Measurements from ENCODE around the gene HS6ST3.
"Not testable (repeated sequence)": the region's sequence is repeated elsewhere in the genome, so short reads cannot be mapped to it uniquely, and the experiment has no call there.

Gene HS6ST3

GRCh38 chr13:96473526-96474180 is 383.7 kb downstream of the HS6ST3 start:
- Mint-ChIP-seq H3K27me3 (no peaks in the 10 kb centered on the region), H3K27ac (no peak overlapping the region), H3K4me3 (no peak overlapping the region), H3K9me3 (peaks cover 12% of the 10 kb centered on the region), H3K36me3 (no peaks in the 10 kb centered on the region), H3K4me1 (no peaks in the 10 kb centered on the region)
- no peak for ATAC-seq

- Mint-ChIP-seq H3K27ac (no peak overlapping the region), H3K27me3 (no peaks in the 10 kb centered on the region), H3K36me3 (no peaks in the 10 kb centered on the region), H3K9me3 (peaks cover 14% of the 10 kb centered on the region), H3K4me3 (no peak overlapping the region), H3K4me1 (no peaks in the 10 kb centered on the region)
- no peak for ATAC-seq
Measured at GRCh38 chr13:96474181-96474557, 384.3 kb downstream of the HS6ST3 start.

- H3K4me1 Mint-ChIP-seq, result no peaks in the 10 kb centered on the region
- no peak overlapping the region for H3K27ac Mint-ChIP-seq
- H3K9me3 Mint-ChIP-seq, result peaks cover 14% of the 10 kb centered on the region
- H3K27me3 Mint-ChIP-seq, result no peaks in the 10 kb centered on the region
- no peak for ATAC-seq
- H3K4me3 Mint-ChIP-seq, result no peak overlapping the region
- no peaks in the 10 kb centered on the region for H3K36me3 Mint-ChIP-seq
Measured at GRCh38 chr13:96475103-96475502, 385.2 kb downstream of the HS6ST3 start.

GRCh38 chr13:96481482-96481881 is 391.6 kb downstream of the HS6ST3 start:
- H3K36me3 Mint-ChIP-seq, result no peaks in the 10 kb centered on the region
- no peak overlapping the region for H3K4me3 Mint-ChIP-seq
- no peak for ATAC-seq
- H3K4me1 Mint-ChIP-seq, result no peaks in the 10 kb centered on the region
- no peaks in the 10 kb centered on the region for H3K27me3 Mint-ChIP-seq
- H3K27ac Mint-ChIP-seq, result no peak overlapping the region
- H3K9me3 Mint-ChIP-seq, result peaks cover 8% of the 10 kb centered on the region

GRCh38 chr13:96490496-96490989 is 400.6 kb downstream of the HS6ST3 start:
- ATAC-seq, result no peak
- no peak overlapping the region for H3K4me3 Mint-ChIP-seq
- H3K36me3 Mint-ChIP-seq, result no peaks in the 10 kb centered on the region
- no peaks in the 10 kb centered on the region for H3K4me1 Mint-ChIP-seq
- H3K9me3 Mint-ChIP-seq, result no peaks in the 10 kb centered on the region
- H3K27ac Mint-ChIP-seq, result no peak overlapping the region
- H3K27me3 Mint-ChIP-seq, result no peaks in the 10 kb centered on the region

GRCh38 chr13:96491103-96491502 is 401.2 kb downstream of the HS6ST3 start:
- no peaks in the 10 kb centered on the region for H3K4me1 Mint-ChIP-seq
- H3K4me3 Mint-ChIP-seq, result no peak overlapping the region
- ATAC-seq, result no peak
- H3K9me3 Mint-ChIP-seq, result no peaks in the 10 kb centered on the region
- no peaks in the 10 kb centered on the region for H3K27me3 Mint-ChIP-seq
- H3K36me3 Mint-ChIP-seq, result no peaks in the 10 kb centered on the region
- no peak overlapping the region for H3K27ac Mint-ChIP-seq

GRCh38 chr13:96492766-96493165 is 402.9 kb downstream of the HS6ST3 start:
- Mint-ChIP-seq H3K27me3 (no peaks in the 10 kb centered on the region), H3K4me3 (no peak overlapping the region)

GRCh38 chr13:96499656-96500055 is 409.7 kb downstream of the HS6ST3 start:
- Mint-ChIP-seq H3K27me3 (no peaks in the 10 kb centered on the region), H3K4me1 (no peaks in the 10 kb centered on the region), H3K9me3 (peaks cover 10% of the 10 kb centered on the region), H3K36me3 (no peaks in the 10 kb centered on the region), H3K27ac (no peak overlapping the region), H3K4me3 (no peak overlapping the region)
- ATAC-seq, result no peak

More at GRCh38 chr13:96492766-96493165, 402.9 kb downstream of the HS6ST3 start:
- Mint-ChIP-seq H3K4me1 (no peaks in the 10 kb centered on the region), H3K36me3 (no peaks in the 10 kb centered on the region), H3K9me3 (no peaks in the 10 kb centered on the region), H3K27ac (no peak overlapping the region)
- no peak for ATAC-seq

- Mint-ChIP-seq H3K27me3 (no peaks in the 10 kb centered on the region), H3K27ac (no peak overlapping the region), H3K4me3 (no peak overlapping the region), H3K9me3 (peaks cover 10% of the 10 kb centered on the region), H3K36me3 (no peaks in the 10 kb centered on the region), H3K4me1 (no peaks in the 10 kb centered on the region)
- ATAC-seq, result no peak
Measured at GRCh38 chr13:96500953-96501352, 411.0 kb downstream of the HS6ST3 start.

- no peak overlapping the region for H3K4me3 Mint-ChIP-seq
- H3K27ac Mint-ChIP-seq, result no peak overlapping the region
- H3K27me3 Mint-ChIP-seq, result no peaks in the 10 kb centered on the region
- H3K9me3 Mint-ChIP-seq, result peaks cover 10% of the 10 kb centered on the region
- H3K36me3 Mint-ChIP-seq, result no peaks in the 10 kb centered on the region
- no peaks in the 10 kb centered on the region for H3K4me1 Mint-ChIP-seq
- no peak for ATAC-seq
Measured at GRCh38 chr13:96503481-96503880, 413.6 kb downstream of the HS6ST3 start.

- Mint-ChIP-seq H3K9me3 (no peaks in the 10 kb centered on the region), H3K27me3 (no peaks in the 10 kb centered on the region), H3K36me3 (no peaks in the 10 kb centered on the region), H3K27ac (no peak overlapping the region), H3K4me1 (no peaks in the 10 kb centered on the region), H3K4me3 (no peak overlapping the region)
- no peak for ATAC-seq
Measured at GRCh38 chr13:96511587-96511986, 421.7 kb downstream of the HS6ST3 start.

- ATAC-seq, result no peak
- Mint-ChIP-seq H3K36me3 (no peaks in the 10 kb centered on the region), H3K4me3 (no peak overlapping the region), H3K27ac (no peak overlapping the region), H3K4me1 (no peaks in the 10 kb centered on the region), H3K9me3 (peaks cover 22% of the 10 kb centered on the region), H3K27me3 (no peaks in the 10 kb centered on the region)
Measured at GRCh38 chr13:96519380-96519779, 429.5 kb downstream of the HS6ST3 start.

- not testable (repeated sequence) for H3K4me3 Mint-ChIP-seq, H3K36me3 Mint-ChIP-seq, H3K4me1 Mint-ChIP-seq, H3K27me3 Mint-ChIP-seq, ATAC-seq, H3K27ac Mint-ChIP-seq
- H3K9me3 Mint-ChIP-seq, result peaks cover 20% of the 10 kb centered on the region
Measured at GRCh38 chr13:96524398-96525020, 434.6 kb downstream of the HS6ST3 start.

GRCh38 chr13:96525715-96526114 is 435.8 kb downstream of the HS6ST3 start:
- no peak for ATAC-seq
- no peaks in the 10 kb centered on the region for H3K27me3 Mint-ChIP-seq
- no peak overlapping the region for H3K4me3 Mint-ChIP-seq
- H3K9me3 Mint-ChIP-seq, result peaks cover 15% of the 10 kb centered on the region
- H3K4me1 Mint-ChIP-seq, result no peaks in the 10 kb centered on the region
- H3K36me3 Mint-ChIP-seq, result no peaks in the 10 kb centered on the region
- no peak overlapping the region for H3K27ac Mint-ChIP-seq

- no peak for ATAC-seq
Measured at GRCh38 chr13:96527497-96527896, 437.6 kb downstream of the HS6ST3 start.

GRCh38 chr13:96532804-96533203 is 442.9 kb downstream of the HS6ST3 start:
- Mint-ChIP-seq H3K9me3 (peaks cover 3% of the 10 kb centered on the region), H3K4me1 (no peaks in the 10 kb centered on the region), H3K36me3 (no peaks in the 10 kb centered on the region), H3K4me3 (no peak overlapping the region), H3K27me3 (no peaks in the 10 kb centered on the region), H3K27ac (no peak overlapping the region)
- no peak for ATAC-seq

More at GRCh38 chr13:96527497-96527896, 437.6 kb downstream of the HS6ST3 start:
- Mint-ChIP-seq H3K4me3 (no peak overlapping the region), H3K9me3 (peaks cover 10% of the 10 kb centered on the region), H3K36me3 (no peaks in the 10 kb centered on the region), H3K4me1 (no peaks in the 10 kb centered on the region), H3K27me3 (no peaks in the 10 kb centered on the region), H3K27ac (no peak overlapping the region)

Data from stimulated activated memory B cell treated with anti-CD40 and anti-IgM and Interleukin-4, amounts not matched to agents 10 μg/mL and 1 μg/mL and 100 μg/mL, for 72 hours (primary cell).